Raji (cell line): ENCODE results near the gene ATP9B.

Experiments used
- POLR2A ChIP-seq: IDR thresholded peaks from 2 replicates; pipeline ENCODE4 v1.6.1; 2011; ENCODE audit warnings: low read depth, low read length, control low read depth; ENCODE audit not compliant: insufficient read depth

The ATP9B gene

DNA sequence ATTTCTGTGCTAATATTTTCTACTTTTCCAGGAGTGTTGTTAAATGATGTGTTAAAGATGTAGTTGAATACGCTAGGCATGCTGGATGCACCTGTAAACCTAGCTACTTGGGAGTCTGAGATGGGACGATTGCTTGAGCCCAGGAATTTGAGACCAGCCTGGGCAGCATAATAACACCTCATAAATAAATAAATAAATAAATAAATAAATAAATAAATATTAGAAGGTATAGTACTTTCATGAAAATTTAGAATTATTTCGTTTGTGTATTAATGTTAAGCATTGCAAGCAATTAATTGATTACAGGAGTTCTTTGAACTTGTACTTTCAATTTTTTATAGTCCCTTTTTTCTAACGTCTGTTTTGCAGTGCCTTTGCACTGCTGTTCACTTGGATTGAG lies 137.2 kb downstream of the ATP9B start:
- TF ChIP-seq POLR2A = no peak

DNA sequence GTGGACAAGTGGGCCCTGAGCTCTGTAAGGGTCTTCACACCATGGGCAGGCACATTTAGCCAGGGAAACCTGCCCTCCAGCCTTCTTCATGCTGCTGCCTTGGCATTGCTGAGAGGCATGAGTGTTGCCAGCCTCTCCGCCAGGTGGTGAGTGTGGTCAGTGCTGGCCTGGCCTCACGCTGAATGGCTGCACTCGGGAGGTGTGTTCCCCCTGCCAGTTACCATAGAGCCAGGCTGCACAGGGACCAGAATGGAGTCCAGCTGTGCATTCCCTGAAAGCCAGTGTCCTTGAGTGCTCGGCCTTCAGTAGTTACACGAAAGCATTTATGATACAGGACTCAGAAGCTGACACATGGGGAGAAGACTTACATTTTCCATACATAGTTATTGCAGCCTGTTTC lies 139.7 kb downstream of the ATP9B start:
- TF ChIP-seq POLR2A = no peak

DNA sequence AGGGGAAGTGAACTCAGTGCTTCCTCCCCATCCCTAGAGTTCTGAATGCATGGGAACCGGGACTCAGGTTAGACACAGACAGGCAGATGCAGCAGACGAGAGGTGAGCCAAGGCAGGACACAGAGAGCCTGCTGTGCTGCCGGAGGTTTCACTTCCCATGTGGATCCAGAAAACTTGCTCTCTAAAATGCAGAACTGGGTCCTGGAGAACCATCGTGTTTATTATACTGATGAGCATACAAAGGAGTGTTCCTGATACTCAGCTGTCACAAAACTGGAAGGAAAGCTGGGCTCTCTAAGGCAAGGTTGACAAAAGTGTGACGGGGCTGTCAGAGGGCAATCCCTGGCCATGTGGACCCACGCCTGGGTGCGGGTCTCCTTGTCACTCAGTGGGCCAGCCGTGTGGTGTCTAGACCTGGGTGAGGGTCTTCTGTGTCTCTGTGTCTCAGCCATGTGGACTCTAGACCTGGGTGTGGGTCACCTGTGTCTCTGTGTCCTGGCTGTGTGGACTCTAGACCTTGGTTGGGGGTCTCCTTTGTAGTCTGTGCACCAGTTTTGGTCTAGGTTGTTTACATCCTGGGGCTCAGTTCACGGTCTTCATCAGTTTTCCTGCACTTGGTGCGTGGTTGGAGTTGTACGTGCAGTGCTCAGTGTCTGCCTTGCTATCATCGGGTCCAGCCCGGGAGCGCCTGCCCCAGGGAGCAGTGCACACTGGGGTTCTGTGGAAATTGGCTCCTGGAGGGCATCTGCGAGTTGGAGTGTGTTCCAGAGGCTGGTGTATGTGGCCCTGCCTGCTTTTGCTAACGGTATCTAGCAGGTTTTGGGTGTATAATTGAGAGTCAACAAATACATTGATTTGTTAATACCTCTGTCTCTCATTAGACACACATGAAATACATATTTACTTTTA lies 141.1 kb downstream of the ATP9B start:
- no peak for TF ChIP-seq POLR2A

DNA sequence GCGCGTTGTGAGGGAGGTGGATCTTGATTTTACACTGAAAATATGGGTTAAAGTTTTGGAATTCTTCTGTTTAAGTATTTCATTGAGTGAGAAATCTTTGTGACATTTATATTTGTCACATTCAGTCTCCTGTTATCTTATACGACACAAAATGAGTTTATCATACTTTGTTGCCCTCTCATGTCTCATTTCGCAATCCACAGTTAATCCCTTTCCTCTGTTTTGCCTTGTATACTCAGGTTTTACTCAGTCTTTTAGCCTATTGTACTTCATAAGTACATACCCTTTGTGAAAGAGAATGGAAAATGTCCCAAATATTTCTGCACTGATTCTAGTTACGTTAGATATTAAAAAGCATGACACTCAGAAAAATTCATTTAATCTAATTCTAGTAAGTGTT lies 142.7 kb downstream of the ATP9B start:
- no peak for TF ChIP-seq POLR2A

DNA sequence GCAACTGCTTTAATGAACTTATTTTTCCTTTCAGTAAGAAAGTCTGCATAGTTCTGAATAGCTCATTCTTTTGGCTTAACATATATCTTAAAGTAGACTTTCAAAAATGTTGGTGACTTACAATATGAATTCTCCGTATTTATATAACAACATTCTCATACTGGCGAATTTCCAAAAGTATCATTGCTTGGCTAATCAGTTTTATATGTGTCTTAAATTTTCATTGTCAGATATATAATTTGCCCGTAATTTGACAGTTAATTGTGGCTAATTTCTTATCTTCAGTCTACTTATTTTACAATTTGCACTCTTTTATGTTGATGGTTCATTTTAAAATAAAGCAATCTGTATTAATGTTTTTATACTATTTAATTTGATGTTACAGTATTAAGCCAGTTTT lies 144.9 kb downstream of the ATP9B start:
- no peak for TF ChIP-seq POLR2A

DNA sequence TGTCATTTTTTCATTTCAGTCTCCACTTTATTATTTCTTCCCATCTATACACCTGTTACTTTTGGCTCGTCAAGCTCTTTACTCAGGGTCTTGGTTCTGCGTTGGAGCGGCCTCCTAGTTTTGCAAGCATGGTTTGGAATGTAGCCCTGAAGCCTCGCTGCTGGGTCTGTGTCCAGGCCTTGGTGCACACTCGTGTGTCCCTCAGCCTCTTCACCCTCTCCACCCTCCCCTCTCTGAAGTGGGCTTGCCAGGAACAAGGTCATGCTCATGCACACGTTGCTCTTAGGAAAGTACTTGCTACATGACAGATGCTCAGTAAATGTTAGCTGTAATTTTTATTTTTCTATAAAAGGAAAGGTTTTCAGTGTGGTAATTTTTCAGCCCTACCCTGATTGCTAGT lies 147.0 kb downstream of the ATP9B start:
- TF ChIP-seq POLR2A = no peak

DNA sequence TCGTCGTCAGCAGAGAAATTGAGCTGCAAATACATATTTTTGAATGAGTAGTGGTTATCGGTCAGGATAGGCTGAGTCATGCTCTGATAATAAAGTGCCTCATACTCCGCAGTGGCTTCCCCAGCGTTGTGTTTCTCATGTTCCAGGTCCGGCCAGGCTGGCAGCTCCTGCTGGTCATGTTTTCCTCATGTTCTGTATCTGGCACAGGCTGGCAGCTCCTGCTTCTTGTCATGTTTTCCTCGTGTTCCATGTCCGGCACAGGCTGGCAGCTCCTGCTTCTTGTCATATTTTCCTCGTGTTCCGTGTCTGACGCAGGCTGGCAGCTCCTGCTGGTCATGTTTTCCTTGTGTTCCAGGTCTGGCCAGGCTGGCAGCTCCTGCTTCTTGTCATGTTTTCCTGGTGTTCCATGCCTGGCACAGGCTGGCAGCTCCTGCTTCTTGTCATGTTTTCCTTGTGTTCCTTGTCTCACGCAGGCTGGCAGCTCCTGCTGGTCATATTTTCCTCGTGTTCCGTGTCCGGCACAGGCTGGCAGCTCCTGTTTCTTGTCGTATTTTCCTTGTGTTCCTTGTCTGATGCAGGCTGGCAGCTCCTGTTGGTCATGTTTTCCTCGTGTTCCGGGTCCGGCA lies 148.9 kb downstream of the ATP9B start:
- TF ChIP-seq POLR2A = no peak

DNA sequence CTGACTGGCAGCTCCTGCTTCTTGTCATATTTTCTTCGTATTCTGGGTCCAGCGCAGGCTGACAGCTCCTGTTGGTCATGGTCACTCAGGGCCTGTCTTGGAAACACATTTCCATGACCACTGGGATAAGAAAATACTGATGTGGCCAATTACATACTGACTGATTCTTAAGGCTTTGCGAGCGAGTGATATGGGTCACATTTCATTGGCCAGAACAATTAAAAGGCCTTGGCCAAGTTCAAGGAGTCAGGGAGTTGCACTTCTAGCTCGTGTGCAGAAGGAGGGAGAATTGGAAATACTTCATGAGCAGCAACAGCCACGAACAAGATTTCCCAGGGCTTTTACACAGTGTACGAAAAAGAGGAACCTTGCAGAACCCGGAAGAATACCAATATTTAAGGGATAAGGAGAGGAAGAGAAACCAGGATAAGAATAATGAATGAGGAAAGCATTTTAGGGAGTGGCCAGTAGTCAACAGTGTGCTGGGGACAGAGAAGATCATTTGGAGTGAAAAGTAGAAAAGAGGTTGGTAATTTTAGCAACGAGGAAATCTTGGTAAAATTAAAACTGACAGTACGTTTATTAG lies 149.5 kb downstream of the ATP9B start:
- TF ChIP-seq POLR2A = no peak

DNA sequence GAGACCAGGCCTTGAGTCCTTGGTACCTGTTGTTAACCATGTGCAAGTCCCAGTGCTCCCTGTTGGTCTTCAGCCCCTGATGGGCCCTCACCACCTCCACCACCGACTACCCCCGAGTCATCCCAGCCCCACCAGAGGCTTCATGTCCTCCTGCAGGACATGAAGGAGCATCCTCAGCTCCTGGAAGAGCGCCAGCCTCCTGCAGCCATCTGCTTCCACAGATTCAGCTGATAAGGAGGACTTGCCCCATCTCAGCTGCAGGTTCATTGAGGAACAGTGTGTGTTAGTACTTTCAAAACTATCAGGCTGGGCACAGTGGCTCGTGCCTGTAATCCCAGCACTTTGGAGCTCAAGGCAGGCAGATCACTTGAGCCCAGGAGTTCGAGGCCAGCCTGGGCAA lies 151.9 kb downstream of the ATP9B start:
- no peak for TF ChIP-seq POLR2A

DNA sequence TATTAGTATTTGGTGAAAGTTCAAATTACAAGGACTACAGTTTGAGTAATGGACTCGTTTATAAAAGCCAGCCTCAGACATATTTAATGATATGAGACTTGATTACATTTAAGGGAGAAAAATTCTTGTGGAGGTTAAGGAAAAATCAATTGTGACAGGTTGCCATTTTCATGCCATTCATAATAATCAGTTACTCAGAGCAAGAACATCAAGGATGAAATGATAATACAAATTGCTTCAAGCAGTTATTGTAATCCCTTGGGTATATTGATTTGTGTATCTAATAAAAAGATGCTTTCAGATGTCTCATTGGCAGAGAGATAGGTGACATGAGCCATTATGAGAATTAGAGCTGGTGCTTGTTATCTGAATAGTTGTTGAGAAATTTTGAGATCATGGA lies 153.6 kb downstream of the ATP9B start:
- no peak for TF ChIP-seq POLR2A

DNA sequence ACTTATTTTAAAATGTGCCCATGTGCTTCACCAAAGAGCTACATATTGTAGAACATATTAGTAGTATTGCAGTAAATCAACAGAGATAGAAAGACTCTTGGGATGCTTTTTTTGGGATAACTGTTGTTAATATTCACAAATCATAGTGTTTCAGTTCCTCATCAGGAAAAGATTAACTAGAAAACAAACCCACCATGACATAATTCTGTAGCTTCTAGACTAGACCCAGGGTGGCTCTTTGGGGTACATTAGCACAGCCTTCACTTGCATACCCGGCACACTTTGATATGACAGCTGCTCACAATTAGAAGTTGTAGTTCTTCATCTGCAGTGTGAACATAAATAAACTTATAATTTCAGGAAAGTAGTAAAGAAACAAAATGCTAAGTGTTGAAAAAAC lies 154.2 kb downstream of the ATP9B start:
- TF ChIP-seq POLR2A = no peak

DNA sequence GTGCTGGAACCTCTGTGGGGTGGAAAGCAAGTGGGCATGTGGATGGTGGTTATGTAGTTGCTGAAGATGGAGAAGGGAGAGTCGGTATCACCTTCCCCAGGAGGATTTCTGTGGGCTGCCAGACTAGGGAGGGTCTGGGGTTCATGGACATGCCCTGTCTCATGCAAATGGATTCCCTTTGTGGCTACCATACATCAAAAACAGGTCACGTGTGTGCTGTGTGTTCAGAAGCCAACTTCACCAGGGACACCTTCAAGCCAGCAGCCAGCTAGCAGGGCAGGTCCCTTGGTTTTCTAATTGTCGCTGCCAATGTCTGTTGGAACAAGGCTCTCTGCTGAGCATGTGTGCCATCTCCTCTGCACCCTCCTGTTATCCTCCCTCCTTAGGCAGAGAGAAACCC lies 155.2 kb downstream of the ATP9B start:
- TF ChIP-seq POLR2A = no peak

DNA sequence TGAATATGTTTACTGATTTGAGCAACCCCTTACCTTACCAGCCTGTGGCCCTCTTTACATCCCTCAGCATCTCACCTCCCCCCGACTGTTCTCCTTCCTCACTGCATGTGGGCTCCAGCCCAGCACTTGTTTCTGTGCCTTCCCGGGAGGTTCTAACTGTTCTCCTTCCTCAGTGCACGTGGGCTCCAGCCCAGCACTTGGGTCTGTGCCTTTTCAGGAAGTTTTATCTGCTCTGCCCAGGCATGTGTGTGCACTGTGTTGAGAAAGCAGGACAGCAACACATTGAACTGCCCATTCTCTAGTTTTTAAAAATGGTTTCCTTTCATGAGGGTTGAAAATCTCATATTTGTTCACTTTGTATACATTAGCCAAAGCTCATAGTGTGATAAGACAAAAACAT lies 158.4 kb downstream of the ATP9B start:
- no peak for TF ChIP-seq POLR2A

DNA sequence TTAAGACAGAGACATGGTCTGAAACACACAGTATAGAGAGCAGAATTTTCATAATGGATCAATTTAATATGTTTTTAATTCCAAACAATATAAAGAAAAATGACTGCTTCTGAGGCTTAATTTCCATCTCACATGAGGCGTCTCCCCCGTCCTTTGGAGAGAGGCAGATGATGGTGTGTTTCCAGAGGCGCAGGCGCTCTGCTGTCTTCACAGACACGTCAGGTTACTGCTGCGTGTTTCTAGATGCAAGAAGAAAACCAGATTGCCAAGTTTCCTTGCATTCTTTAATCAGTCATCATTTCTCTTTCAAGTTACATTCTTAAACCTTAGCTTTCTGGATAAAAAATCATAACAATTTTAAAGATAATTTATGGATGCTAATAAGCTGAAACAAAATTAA lies 160.2 kb downstream of the ATP9B start:
- TF ChIP-seq POLR2A = no peak

DNA sequence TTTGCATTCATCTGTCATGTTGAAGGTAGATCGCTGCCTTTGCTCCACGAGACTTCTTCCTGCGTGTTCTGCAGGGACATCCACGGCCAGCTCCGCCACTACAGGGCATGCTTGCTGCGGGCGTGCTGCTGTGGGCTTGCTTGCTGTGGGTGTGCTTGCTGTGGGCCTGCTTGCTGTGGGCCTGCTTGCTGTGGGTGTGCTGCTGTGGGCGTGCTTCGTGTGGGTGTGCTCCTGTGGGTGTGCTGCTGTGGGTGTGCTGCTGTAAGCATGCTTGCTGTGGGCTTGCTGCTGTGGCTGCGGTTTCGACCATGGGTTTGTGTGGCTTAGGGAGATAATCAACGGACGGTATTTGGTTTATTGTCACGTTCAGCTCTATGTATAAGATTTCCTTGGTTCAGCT lies 165.2 kb downstream of the ATP9B start:
- no peak for TF ChIP-seq POLR2A

DNA sequence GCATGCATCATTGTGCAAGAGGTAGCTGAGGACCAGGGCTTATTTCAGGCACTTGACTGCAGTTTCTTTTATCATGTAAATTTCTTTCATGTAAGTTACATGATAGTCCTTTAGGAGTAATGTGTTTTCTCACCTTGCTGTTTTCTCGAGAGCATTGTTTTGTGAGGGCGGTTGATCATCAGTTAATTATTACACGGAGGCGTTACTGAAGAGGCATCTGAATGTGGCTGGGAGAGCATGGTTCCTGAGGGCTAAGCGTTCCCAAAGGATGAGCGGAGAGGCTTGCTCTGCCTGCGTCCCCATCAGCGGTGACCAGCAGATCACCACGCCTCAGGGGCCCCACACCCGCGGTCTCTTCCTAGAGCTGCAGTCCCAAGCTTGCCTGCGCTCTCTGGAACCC lies 170.4 kb downstream of the ATP9B start:
- TF ChIP-seq POLR2A = no peak

DNA sequence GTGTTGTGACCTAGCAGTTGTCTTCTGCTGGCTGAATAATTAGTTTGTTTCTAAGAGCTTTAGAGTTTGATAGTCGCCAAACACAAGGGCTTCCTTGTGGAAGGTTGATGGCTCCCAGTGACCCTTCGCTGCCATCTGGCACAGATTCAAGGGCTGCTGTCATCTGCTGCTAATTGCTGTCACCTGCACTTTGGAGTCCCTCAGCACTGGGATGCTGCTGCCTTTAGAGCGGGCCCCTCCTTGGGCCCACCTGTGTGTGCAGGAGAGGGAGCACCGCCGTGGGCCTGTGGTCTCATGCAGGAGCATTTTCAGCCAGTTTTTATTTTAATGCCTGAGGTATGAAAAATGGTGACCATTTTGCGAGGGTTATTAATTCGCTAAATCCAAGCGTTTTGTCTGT lies 172.6 kb downstream of the ATP9B start:
- no peak for TF ChIP-seq POLR2A

DNA sequence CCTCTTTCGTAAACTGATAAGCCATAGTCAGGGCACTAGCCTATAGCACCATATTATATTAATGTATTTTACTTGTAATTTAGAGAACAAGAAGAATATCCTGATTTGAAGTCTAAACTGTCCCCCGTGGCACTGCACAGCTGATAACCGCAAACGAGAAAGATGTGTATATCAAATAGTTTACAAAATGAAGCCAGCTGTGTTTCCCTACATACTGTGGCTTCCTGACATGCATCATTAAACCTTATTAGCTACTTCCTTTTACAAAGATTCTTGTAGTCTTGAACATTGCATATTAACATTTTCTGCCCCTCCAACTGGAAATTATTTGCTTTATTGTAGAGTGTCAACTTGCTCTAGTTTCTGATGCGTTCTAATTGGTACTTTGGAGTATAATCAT lies 173.1 kb downstream of the ATP9B start:
- no peak for TF ChIP-seq POLR2A
